HG03469 (cell line): ENCODE data around the gene EML5.

ENCODE experiments used
- ATAC-seq: cut with Tn5 transposase; IDR thresholded peaks from one replicate; pipeline ENCODE4 v1.9.1; 2021; ENCODE audit warnings: mild to moderate bottlenecking, moderate library complexity, moderate number of reproducible peaks; ENCODE audit not compliant: unreplicated experiment

The EML5 gene

DNA sequence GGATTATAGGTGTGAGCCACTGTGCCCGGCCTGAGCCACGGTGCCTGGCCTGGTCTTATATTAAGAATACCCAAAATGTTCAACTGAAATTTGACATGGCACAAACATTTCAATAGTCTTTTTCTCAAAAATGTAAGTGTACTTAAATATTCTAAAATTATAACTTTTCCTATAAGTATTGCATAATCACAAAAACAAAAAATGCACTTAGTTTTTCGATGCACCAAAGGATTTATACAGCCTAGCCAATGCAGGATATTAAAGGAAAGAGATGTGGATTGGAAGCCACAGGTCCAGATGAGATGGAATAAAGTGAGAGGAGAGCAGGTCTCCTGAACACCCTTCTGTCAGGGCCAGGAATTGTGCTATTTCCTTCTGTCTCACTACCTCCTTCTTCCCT, 167.1 kb downstream of the EML5 start:
- ATAC-seq: no peak

DNA sequence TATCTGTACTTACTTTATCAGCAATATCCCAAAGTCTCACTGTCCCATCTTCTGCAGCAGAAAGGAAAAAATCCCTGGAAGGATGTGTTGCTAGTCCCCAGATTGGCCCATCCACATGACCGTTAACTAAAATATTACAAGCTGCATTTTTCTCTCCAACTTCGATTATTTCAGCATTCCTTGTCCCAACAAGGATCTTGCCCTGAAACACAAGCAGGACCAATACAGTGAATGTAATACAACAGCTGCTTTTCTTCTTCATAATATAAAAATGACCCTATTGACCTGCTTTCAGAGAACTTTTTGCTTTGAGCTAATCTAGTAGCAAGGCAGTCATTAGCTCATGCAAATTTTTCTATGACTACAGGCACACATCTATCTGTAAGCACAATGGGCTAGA, 171.7 kb downstream of the EML5 start:
- no peak for ATAC-seq

DNA sequence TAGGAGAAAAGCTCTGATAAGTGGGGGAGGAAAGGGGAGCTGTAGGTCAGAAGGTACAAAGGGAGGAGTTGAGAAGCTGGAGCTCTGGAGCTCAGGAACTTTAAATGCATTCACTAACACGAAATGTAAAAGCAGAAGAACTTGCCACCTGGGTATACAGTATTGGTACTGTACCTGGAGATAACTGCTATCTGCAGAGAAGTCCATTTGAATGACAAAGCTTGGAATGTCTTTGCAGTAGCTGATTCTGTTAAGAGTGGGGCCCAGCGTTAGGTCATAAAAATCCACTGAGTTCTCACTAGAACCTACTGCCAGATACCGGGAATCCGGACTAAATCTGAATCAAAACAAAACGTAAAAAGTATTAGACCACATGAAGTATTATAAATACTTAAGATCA, 174.3 kb downstream of the EML5 start:
- ATAC-seq: no peak

DNA sequence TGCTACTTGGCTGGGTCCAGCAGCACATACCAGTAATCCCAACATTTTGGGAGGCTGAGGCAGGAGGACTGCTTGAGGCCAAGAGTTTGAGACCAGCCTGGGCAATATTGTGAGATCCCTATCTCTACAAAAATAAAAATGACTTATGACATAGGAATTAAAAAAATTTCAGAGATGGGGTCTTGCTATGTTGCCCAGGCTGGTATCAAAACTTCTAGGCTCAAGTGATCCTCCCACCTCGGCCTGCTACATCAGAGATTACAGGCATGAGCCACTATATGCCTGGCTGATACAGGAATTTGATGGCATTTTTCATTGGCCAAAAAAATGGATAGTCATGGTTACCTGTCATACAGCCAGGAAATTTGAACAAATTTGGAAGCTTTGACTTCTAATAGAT, 175.3 kb downstream of the EML5 start:
- ATAC-seq: no peak

DNA sequence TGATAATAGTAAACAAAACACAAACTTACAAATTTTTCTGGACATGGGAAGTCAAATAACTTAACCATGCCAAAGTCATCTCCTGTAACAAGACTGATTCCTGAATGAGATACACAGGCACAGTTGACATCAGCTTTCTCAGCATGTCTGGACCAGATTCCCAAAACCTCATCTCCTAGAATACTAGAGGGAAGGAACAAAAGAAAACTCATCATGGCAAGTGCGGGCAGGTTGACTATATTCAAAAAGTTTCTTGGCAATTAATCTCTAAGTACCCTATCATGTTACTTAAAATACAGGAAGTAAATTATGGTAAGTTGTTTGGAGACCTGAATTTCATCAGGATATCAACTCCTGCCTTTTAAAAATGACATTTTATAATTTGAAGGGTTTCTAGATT, 176.1 kb downstream of the EML5 start:
- no peak for ATAC-seq

DNA sequence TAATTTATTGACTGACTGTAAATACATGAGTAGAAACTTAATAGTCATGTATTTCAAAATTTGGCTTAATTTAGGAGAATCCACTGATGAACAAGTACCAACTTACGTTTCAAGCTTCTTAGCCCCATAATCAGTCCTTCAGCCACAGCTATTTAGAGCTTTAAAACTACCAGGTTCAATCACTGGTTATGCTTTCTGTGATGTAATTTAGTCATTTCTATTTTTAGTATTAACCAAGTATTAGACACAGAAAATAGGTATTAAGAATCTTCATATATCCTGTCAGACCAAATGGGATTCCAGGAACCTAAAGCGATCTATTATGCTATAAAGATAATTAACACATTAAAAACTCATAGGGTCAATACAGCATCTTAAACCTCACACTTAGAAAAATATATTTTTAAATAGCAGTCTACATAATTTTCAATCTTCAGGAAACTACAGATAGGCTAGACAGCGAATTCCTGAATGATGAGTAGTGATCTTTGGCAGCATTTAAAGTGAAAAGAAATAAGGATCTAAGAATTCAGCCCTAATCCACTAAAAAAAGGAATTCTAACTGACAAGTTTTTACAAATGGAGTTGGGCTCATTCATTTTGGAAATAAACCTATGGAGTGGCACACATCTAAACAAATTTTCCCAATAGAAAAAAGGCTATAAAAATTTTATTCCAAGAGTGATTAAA, 178.4 kb downstream of the EML5 start:
- ATAC-seq: peak; percentile 52

DNA sequence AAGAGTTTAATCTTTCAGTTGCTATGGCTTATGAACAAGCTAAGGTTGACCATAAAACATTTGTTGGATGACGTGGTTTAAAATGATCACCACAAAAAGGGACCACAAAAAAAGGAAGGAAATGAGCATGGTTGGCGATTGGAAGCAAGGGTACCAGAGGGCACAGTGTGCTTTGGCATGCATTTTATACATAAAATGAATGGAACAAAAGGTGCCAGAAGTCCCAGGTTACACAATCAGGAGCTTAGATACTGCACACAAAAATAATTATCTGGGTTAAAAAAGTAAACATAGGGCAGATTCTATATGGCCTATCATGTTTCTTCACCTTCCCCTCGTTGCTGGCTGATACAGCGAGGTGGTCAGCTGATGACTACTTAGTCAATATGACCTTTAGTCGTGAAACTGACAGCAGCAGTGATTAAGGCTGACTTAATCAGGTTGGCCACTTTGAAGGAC, 179.2 kb downstream of the EML5 start:
- no peak for ATAC-seq

DNA sequence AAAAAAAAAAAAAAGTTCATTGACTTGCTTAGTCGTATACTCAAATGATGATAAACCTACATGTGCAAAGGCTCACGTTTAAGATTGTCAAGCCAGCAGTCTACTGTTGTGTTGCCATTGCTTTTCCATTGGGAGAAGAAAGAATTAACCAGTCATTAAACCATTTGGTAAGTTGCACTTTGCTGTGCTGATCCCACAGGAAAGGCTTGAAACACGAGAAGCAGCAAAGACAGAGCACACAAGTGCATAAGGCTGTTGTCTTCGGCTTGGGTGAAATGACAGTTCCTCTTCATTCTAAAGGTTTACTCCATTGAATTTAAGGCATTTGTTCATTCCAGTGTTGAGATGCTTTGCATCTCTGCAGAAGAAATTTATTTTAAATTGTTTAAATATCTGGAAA, 179.8 kb downstream of the EML5 start:
- no peak for ATAC-seq

DNA sequence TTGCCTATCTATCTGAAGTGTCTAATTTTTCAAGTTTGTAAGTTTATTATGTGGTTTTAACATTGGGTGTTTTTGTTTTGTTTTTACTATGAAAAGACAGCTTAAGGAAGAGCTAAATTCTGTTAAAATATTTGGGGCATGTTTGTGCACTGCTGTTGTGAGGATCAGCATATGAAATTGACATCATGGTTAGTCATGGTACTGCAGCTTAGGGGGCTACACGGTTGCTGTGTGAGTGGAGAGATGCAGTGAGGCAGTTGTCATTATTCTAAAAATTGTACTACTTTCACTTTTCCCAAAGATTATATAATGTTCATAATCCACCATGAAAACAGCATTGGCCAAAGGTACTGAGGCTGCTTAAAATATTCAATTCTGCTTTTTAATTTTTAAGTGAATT, 180.9 kb downstream of the EML5 start:
- ATAC-seq: no peak

DNA sequence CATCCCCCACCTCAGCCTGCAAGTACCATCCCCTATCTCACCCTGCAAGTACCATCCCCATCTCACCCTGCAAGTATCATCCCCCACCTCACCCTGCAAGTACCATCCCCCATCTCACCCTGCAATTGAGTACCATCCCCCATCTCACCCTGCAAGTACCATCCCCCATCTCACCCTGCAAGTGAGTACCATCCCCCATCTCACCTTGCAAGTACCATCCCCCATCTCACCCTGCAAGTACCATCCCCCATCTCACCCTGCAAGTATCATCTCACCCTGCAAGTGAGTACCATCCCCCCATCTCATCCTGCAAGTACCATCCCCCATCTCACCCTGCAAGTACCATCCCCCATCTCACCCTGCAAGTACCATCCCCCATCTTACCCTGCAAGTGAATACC, 184.9 kb downstream of the EML5 start:
- no peak for ATAC-seq

DNA sequence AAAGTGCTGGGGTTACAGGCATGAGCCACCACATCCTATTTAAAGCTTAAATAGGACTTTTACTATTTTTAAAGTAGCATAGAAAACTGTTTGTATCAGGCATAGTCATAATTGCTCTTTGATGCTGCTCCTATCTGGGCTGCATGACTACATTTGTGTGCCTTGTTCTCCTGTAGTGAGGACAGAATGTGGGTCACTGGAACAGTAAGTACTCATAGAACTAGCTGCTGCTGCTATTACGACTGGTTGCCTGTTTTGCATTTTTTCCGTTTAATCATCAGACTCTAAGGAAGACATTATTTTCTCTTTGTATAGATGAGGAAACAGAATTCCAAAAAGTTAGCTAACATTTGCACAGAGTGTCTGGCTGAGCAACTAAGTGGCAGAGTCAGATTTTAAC, 187.2 kb downstream of the EML5 start:
- no peak for ATAC-seq

DNA sequence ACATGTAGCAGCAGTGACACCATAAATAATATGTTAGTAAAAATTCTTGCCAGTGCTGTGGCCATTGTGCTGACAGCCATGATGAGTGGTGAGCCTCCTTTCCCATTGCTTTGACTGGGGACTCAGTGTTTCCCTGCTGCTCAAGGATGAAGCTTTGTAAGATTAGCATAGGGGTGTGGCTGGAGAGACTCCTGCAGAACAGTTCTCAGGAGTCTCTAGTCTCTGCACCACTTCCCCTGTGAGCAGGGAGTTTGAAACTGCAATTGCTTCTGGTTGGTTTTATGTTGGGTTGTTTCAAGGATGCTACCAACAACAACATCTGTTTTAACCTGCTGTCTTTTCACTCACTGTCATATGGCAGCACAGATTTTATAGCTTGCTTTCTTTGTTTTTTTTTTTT, 188.5 kb downstream of the EML5 start:
- no peak for ATAC-seq

DNA sequence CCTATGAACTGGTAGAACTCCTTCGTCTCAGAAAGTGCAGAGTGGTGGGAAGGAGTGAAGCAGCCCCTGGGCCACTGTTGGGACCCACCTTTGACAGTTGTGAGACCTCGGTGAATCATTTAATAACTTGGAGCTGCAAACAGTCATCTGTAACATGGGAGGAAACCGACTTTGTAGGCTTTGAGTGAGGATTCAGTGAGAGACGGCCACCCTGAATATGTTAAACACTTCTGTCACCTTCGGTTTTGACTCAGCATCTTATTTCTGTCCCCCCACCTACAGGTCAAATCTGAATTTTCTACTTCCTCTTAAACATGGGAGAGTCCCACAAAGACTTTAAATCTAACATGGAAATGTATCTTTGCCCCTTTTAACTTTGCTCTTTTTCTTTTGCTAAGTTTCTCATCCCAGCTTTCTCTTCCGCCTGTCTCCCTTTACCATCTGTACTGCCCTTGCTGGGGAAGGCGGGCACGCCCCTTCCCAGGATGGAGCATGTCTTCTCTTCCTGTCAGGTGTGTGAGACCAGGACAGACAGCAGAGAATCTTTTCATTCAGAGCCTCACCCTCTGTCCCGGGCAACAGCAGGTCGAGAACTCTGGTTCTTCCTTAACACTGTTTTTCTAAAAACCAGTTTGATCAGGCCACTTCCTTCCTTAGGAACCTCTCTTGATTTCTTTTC, 192.9 kb downstream of the EML5 start:
- peak; percentile 90 for ATAC-seq

DNA sequence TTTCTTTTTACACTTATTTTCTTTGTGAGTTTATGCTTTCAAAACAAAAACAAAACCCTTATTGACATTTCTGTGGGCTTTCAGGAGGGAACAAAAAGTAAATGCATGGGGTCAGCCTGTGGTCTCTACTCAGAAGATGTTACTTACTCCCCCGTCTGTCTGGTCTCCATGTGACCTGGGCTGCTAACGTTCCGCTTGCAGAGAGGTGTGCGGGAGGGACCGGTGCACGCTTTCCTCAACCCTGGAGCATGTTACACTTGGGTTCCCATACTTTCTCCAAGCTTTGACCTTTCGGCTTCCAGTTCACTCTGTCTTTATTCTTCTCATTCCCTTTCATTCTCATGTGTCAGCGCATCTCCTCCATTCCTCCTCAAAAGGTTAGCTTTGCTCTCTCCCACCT, 193.4 kb downstream of the EML5 start:
- ATAC-seq: peak; percentile 15

DNA sequence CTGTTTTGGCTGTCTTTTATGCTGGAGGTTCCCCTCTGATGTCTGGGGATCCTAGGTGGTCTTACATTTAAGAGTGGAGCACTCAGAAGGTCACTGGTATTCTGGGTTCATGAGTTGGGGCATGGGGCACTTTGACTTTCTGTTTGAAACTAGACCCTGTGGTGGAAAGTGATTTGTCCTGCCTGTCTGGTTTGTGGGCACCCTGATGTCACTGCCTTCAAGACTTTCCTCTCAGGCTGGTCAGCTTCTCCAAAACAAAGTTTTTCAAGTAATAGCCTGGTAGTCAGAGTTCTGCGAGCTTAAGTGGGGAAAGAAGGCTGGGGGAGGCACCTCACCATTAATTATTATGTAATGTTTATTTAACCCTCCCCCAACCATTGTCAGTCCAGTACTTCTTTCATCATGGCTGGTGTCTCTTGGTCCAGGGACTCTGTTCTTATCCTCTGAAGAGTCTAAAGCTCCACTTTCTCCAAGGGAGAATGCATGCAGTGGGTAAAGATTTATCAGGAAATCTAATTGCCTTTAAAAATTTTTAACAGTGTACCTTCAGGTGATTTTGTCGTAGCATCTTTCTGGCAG, 194.6 kb downstream of the EML5 start:
- no peak for ATAC-seq

DNA sequence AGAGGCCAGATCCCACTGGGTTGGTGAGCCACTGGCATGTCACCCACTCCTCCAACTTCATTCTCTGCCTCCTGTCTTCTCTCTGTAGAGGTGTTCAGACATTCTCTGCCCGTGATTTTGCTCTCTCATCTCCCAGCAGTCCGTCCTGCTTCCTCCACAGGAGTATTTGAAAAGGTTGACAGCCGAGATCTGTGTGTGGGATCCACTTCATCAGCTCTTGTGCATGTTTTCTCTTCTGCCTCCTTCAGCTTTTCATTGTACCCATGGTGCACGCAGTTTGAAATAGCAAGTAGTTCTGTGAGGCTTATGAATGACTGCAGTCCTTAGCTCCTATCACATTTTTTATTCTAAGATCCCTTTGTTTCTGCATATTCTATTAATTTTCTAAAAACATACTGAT, 195.2 kb downstream of the EML5 start:
- ATAC-seq: no peak

DNA sequence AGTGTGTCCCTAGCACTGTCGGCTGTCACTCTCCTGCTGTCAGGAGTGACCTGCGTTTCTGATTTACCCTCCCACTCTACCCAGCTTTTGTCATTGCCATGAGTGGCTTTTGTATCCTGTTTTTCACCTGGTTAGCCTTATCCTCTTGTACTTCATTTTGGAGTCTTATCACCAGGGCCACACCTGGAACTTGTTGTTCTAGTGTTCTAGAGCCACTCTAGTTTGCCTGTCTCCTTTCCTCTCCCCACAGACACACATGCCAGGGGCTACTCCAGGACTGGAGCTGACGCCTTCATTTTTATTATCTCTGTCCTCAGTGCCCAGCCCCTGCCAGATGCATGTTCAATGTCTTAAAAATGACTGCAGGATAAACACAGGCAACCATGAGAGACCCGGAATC, 195.7 kb downstream of the EML5 start:
- no peak for ATAC-seq

DNA sequence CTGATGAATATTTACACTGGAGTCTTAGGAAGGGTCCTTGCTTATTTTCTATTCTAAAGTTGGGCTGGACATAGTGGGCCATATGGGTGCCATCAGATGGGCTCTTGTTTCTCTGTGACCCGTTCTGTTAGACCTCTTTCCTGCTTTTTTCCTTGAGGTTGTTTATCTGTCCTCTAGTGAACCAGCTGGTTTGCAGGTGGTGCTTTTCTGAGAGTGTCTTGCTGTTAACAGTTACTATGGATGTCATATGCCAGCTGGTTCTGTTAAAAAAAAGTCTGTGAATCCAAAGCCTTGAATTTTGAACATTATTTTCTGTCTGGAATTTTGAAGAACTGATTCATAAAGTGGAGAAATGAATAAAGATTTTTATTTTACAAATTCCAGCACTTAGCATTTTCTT, 200.7 kb downstream of the EML5 start:
- ATAC-seq: no peak

DNA sequence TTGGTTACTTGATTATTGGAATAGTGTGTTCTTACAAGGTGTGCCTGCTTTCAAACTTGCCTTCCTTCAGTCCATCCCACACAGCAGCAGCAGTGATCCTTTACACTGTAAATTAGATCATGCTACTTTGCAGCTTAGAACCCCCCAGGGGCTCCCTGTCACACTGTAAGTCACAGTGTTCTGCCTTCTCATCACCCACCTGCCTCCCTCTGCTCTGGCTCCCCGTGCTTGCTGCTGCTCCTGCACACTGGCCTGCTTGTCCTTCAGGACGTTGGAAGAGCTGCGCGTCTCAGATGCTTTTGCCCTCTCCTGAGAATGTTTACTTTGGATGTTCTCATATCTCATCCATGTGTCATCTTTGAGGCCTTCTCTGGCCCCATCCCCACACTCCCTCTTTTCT, 202.6 kb downstream of the EML5 start:
- no peak for ATAC-seq

DNA sequence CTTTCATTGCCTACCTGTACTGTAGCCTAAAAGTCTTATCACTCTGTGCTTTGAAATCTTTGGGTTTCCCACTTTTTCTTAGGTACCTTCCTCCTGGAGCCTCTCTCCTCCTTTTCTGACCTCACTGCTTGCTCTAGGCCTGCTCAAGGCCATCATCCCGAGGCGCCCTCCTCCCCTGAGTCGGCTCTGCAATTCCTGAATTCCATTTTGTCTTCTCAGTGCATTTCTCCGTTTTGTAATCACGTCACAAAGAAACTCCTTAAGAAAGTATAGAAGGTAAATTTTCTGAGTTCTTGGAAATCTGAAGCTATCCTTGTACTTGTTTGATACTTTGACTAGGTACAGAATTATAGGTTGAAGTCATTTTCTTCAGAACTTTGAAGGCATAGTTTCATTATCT, 204.7 kb downstream of the EML5 start:
- no peak for ATAC-seq

DNA sequence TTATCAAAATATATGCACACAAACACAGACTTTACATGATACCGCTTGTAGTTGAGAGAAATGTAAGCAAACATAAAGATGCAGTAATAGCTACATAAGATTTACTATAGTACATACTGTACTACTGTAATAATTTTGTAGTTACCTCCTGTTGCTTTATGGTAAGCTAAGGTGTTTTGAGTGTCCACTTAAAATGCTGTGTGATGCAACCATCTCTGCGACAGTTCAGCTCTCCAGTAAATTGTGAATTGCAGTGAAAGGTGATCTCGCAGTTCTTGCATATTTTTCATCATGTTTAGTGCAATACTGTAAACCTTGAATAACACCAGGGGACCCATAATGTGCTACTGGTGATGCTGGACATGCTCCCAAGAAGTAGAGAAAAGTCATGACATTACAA, 208.3 kb downstream of the EML5 start:
- no peak for ATAC-seq

DNA sequence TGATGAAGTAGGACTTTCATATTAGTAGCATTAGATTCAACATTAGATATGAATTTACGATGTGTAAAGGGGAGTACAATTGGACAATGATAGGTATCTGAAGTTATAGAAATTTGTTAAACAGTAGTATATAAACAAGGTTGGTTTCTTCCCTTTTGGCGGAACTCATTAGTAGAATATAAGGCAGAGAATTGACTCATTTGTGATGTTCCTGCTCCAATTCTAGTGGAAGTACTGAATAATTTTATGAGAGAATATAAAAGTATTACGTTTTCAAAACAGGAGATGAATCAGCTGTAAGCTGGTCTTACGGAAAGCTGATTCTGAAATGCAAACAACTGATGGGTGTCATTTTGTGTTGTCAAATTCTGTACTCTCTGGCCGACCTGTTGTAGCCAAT, 216.5 kb downstream of the EML5 start:
- ATAC-seq: no peak
